Measurements from ENCODE around the gene CIB2.

The CIB2 gene

DNA sequence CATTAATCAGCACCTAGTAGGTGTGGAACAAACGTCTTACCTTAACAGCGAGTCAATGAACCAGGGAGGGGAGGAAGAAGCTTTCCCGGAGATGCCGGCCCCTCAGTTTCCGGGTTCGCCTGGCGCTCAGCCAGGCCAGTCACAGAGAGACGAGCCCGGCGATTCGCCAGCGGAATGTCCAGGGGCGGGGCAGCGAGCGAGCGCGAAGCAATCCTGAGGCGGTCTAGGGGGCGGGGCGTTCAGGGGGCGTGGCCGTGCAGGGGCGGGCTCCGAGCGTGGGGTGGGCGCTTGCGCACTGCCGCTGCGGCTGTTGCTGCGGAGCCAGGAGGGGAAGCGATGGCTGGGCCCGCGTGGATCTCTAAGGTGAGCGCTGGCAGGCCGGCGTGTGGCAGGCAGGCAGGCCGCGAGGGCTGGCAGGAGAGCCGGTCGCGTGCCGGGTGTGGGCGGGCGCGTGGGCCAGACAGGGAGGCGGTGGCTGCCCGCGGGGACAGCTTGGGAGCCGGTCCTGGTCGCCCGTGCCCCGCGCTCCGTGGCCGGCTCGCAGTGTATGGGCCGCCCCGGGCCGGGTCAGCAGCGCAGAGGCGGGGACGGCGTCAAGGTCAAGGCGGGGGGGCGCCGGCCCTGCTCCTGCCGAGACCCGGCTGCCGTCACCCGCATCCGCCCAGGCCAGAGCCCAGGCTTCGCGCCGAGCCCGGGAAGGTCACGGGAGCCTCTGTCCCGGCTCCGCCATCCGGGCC is 18.0 kb upstream of the CIB2 start, which contains the start of gene IDH3A:
Gene IDH3A (plus strand): TSS at position 295 of the 737 bp plus-strand sequence. CDS start 42 bp downstream, at position 337.
- DNase-seq (ENCODE audit: low read depth): peak; percentile 79

DNA sequence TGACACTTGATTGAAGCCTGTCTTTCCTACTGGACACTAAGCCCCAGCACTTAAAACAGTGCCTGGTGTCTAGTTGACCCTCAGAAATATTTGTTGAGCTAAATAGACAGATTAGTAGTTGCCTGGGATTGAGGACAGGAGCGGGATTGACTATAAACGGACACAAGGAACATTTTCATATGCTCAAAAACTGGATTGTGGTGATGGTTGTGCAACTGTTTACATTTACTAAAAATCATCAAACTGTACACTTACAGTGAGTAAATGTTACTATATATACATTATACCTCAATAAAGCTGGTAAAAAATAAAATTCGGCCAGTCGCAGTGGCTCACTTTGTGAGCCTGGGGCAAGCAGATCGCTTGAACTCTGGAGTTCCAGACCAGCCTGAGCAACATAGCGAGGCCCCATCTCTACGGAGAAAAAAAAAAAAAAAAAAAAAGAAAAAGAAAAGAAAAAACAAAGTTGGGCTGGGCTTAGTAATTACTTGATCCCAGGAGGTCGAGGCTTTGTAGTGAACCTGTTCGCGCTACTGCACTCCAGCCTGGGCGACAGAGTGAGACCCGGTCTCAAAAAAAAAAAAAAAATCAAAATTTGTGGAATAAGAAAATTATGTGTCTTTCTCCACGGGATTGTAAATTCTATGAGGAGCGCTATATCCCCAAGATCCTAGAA is 17.3 kb upstream of the CIB2 start:
- no peak for DNase-seq (ENCODE audit: low read depth)

- DNase-seq (ENCODE audit: low read depth): no peak
Observed at GRCh38 chr15:78147566-78147965, 16.3 kb upstream of the CIB2 start.

GRCh38 chr15:78146425-78147154 is 15.3 kb upstream of the CIB2 start:
- DNase-seq (ENCODE audit: low read depth): no peak

- DNase-seq (ENCODE audit: low read depth): no peak
Observed at GRCh38 chr15:78142332-78142731, 11.1 kb upstream of the CIB2 start.

DNA sequence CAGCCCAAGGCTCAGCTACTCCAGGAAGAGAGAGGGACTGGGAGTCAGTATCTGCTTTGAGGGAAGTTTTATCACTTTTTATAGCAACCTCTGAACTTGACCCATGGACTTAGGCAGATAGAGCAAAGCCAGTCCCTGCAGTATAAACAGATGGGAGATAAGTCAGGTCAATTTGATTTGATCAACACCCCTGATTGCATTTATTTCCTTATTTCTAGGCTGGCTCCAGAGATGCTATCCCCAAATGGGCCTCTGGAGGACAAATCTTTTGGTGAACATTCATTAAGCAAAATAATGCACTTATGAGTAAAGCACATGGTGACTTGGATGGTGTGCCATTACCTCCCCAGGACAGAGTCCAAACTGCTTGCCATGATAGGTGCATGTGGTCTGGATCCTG is 9.0 kb upstream of the CIB2 start:
- DNase-seq (ENCODE audit: low read depth): no peak

DNA sequence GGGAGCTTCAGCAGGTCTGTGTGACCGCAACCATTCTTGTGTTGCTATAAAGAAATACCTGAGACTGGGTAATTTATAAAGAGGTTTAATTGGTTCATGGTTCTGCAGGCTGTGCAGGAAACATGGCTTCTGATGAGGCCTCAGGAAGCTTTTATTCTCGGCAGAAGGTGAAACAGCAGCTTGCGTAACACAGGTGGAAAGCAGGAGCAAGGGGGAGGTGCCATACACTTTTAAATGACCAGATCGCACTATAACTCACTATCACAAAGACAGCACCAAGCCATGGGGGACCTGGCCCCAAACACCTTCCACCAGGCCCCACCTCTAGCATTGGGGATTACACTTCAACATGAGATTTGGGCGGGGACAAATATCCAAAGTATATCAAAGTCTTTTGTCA is 8.3 kb upstream of the CIB2 start:
- no peak for DNase-seq (ENCODE audit: low read depth)

- DNase-seq (ENCODE audit: low read depth): no peak
Observed at GRCh38 chr15:78133801-78134200, 2.6 kb upstream of the CIB2 start.

- DNase-seq (ENCODE audit: low read depth): no peak
Observed at GRCh38 chr15:78130466-78131294, 565 bp downstream of the CIB2 start.

- no peak for DNase-seq (ENCODE audit: low read depth)
Observed at GRCh38 chr15:78129751-78130287, 1.4 kb downstream of the CIB2 start.

DNA sequence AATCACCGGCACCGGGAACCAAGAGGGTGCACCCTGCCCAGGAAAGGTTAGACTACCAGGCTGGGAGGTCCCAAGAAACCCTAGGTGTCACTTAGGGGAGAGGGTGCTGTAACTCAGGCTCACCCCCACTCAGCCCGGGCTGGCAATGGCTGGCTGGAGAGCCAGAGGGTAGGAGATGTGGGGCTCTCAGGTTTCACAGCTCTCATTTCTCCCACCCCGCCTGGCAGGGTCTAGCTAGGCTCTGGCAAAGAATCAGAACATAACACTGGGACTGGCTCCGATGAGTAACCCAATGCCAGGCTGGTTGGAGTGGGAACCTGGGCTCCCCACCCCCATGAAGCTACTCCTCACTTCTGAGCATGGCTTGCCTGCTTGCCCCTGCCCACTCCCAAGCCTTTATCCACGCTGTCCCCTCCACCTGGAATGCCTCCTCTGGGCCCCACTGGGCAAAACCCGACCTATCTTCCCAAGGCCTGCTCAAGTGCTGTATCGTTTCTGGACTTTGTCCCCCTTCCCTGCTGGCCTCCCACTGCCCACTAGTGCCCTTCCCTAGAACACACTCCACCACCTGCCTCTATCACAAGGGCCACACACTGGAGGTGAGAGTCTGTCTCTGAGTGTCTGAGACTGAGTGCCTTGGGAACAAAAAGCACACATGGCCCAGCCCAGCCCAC is 2.0 kb downstream of the CIB2 start:
- DNase-seq (ENCODE audit: low read depth): no peak

- no peak for DNase-seq (ENCODE audit: low read depth)
Observed at GRCh38 chr15:78127882-78128281, 3.4 kb downstream of the CIB2 start.

GRCh38 chr15:78125267-78125666 is 6.0 kb downstream of the CIB2 start:
- no peak for DNase-seq (ENCODE audit: low read depth)

DNA sequence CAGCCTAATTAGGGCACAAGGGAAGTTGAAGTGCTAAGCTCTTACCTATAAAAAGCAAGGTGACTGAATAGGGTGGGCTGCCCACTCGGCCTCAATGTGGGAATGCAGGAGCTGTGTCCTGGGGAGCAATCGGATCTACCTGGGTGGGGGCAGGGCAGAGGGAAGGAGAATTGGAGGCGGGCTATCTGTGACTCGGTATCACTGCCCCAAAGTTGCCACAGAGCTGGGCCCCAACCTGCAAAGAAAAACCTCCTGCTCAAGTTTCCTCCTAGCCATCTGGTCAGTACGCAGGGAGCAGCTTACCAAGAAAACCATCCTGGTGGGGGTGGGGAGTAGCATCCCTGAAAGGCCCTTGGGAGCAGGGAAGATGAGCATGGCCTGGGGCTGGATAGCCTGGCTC is 10.7 kb downstream of the CIB2 start:
- no peak for DNase-seq (ENCODE audit: low read depth)

DNA sequence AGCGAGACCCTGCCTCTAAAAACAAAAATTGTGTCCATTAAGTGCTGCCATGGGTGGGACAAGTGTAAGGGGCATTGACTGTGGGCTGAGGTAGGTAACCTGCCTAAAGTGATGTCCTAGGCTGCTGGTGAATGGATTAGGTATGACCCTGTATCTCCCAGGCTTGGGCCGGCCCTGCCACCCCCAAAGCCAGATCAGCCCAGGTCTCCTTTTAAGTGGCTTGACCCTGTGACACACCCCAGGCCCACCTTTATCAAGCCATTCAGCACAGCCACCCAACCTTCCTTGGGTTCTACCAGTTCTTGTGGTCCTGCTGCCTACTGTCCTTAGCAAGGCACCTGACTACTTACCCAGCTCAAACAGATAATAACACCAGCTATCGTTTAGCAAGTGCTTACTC is 18.7 kb downstream of the CIB2 start:
- no peak for DNase-seq (ENCODE audit: low read depth)

GRCh38 chr15:78111788-78112187 is 19.5 kb downstream of the CIB2 start:
- no peak for DNase-seq (ENCODE audit: low read depth)

DNA sequence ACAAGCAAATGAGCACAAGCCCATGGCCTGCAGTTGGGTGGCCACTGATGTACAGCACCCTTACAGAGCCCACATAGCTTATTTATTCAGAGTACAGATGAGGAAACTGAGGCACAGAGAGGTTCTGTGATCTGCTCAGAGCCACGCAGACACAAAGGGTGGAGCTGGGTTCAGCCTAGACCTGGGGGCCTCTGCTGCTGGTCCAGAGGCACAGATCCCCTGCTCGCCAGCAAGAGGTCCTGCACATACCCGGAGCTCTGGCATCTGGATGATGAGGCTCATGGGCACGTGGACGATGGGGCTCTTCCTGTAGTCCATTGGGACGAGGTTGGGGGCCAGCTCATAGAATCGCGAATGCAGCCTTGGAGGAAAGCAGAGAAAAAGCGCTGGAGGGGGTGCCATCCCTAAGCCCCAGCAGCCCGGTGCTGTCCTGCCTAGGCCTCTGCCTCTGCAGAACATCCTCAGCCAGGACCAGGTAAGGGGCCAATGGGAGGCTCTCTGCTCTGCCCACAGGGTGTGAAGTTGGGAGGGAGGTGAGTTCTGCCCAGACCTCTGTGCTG is 20.2 kb downstream of the CIB2 start:
- DNase-seq (ENCODE audit: low read depth): no peak

DNA sequence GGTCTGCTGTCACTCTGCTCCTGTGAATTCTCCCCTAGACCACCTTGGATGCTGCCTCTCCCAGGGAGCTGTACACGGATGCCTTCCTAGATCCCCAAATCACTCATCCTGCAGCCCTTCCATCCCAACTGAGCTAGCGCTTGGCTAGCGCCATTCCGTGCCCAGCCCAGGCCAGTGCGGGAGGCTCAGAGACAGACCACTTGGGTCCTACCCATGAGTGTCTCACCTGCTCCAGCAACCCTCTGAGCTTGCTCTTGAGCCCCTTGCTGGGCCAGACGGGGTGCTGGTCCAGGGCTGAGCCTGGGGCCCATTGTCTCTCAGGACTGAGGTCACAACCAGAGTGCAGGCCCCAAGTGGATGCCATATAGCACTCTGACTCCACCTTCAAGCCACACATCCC is 21.1 kb downstream of the CIB2 start:
- no peak for DNase-seq (ENCODE audit: low read depth)

GRCh38 chr15:78109156-78109555 is 22.1 kb downstream of the CIB2 start:
- no peak for DNase-seq (ENCODE audit: low read depth)

DNA sequence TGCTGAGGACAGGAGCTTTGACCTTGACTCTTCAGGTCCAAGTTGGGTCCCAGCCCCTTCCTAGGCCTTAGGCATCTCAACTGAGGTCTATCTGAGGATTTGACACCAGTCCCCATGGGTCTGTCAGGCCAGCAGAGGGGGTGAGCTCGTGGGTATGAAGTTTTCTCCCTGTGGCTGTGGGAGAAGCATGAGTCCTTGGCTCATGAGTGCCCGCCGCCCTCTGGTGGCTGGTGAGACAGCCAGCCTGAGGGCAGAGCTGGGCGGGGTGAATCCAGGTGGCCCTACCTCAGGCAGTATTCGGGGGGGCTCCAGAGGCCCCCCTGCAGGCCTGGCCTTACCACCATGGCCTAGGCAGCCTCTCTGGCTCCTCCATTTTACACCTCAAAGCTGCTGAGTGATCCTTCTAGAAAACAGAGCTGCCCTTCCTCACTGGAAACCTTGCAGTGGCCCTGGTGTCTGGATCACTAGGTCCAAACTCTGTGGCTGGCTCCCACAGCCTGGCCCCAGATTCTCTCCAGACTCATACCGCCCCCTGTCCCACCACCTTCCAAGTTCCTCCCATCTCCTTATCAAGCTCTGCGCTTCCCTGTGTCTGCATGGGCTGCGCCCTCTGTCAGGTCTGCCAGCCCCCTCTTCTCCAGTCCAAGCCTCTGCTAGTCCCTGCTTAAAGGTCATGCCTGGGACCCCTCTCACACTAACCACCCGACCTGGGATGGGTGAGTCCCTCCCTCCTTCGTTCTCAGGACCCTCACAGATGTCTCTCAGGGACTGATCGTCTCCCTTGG is 22.8 kb downstream of the CIB2 start:
- DNase-seq (ENCODE audit: low read depth): peak; percentile 52
